K562 (cell line): ENCODE measurements around the gene WDR88. TPM values are rescaled to one million over a fixed set of nuclear protein-coding genes. Genes with fewer than 3 reads are reported as not detected.
"Not testable (repeated sequence)": the region's sequence is repeated elsewhere in the genome, so short reads cannot be mapped to it uniquely, and the experiment has no call there.

Source experiments
- ATAC-seq: fragments of 200-7000 bp; cut with Tn5 transposase; 3 replicates; pipeline ENCODE4 v1.9.1; 2020; ENCODE audit warnings: moderate library complexity
- BruUV-seq: library from RNA; stranded (reverse); fragments of 400-500 nt; replicated peaks from 2 replicates; lab custom pipeline; 2021; lab: Mats Ljungman, UMichigan
- CTCF ChIA-PET: fragments of 300-600 bp; formaldehyde crosslinking; extraction: SDS; loops from one replicate; lab custom pipeline; 2021; ENCODE audit warnings: low intra/inter-chr PET ratio; lab: Yijun Ruan, JAX
- POLR2A ChIA-PET: fragments of 300-600, 350-650 bp; sonication (Branson Sonifier 250); formaldehyde crosslinking; extraction: SDS; loops from one replicate; lab custom pipeline; 2021; ENCODE audit warnings: antibody characterized with exemption, inconsistent platforms; lab: Yijun Ruan, JAX
- DNase-seq, 4 experiments: peaks; one replicate each; pipeline versions ENCODE4 v3.0.0 to v3.0.0-alpha.2; 2011 to 2018; ENCODE audit warnings: low spot score in 3 of 4, mixed read lengths in 3 of 4; ENCODE audit errors: extremely low read depth in 1 of 4
- FAIRE-seq: peaks from 2 replicates; lab custom pipeline; 2011; peaks lifted over from hg19 to GRCh38; lab: Jason Lieb, UNC
- H2AFZ ChIP-seq: 2 replicates; pipeline ENCODE4 v1.6.0; 2011; ENCODE audit warnings: low read depth, low read length, control low read depth, inconsistent platforms
- H3K27ac ChIP-seq: fragments of 200-600 bp; 3 replicates; pipeline ENCODE4 v1.8.0; 2011; ENCODE audit warnings: low read depth, mild to moderate bottlenecking, control low read depth, inconsistent platforms, low read length, moderate library complexity, mixed read lengths; ENCODE audit errors: extremely low read depth
- H3K27me3 ChIP-seq, 2 experiments: fragments of 300-600 bp in 1 of 2; 2 replicates in 1 of 2; 3 replicates in 1 of 2; pipeline versions ENCODE4 v1.6.0 to v1.8.0; 2011; ENCODE audit warnings: inconsistent platforms in 2 of 2, low read length in 2 of 2, mild to moderate bottlenecking in 1 of 2, mixed read lengths in 1 of 2, moderate library complexity in 1 of 2; ENCODE audit not compliant: control insufficient read depth in 2 of 2, insufficient read depth in 2 of 2
- H3K36me3 ChIP-seq: fragments of 300-600 bp; 3 replicates; pipeline ENCODE4 v1.8.0; 2011; ENCODE audit warnings: mild to moderate bottlenecking, low read length, inconsistent platforms; ENCODE audit not compliant: control insufficient read depth, insufficient read depth
- H3K4me1 ChIP-seq, 2 experiments: fragments of 200-600 bp in 1 of 2; replicated peaks in 1 of 2; 2 replicates in 1 of 2; 3 replicates in 1 of 2; pipeline versions ENCODE4 v1.5.1 to v1.8.0; 2011; ENCODE audit warnings: inconsistent platforms in 2 of 2, low read length in 2 of 2, mild to moderate bottlenecking in 1 of 2, mixed read lengths in 1 of 2, moderate library complexity in 1 of 2; ENCODE audit not compliant: control insufficient read depth in 2 of 2, insufficient read depth in 2 of 2
- H3K4me2 ChIP-seq: 2 replicates; pipeline ENCODE4 v1.6.1; 2011; ENCODE audit warnings: low read length, control low read depth, inconsistent platforms, mixed read lengths; ENCODE audit not compliant: insufficient read depth
- H3K4me3 ChIP-seq: fragments of 200-600 bp; sonication (generic), shearing (Covaris generic); 2 replicates; pipeline ENCODE4 v1.5.1; 2016; ENCODE audit warnings: control low read depth, inconsistent platforms
- H3K79me2 ChIP-seq: fragments of 200-600 bp; 3 replicates; pipeline ENCODE4 v1.8.0; 2011; ENCODE audit warnings: low read length, inconsistent platforms; ENCODE audit not compliant: control insufficient read depth, insufficient read depth
- H3K9ac ChIP-seq, 2 experiments: 2 replicates each; pipeline versions ENCODE4 v1.6.0 to v1.6.1; 2011; ENCODE audit warnings: low read depth in 2 of 2, low read length in 2 of 2, control low read depth in 1 of 2, inconsistent platforms in 1 of 2, mild to moderate bottlenecking in 1 of 2, mixed read lengths in 1 of 2; ENCODE audit not compliant: insufficient read depth in 1 of 2
- H3K9me1 ChIP-seq: one replicate; pipeline ENCODE4 v1.6.0; 2011; ENCODE audit warnings: inconsistent platforms, mild to moderate bottlenecking, low read length, moderate library complexity; ENCODE audit not compliant: control insufficient read depth, insufficient read depth
- H3K9me3 ChIP-seq: replicated peaks from 2 replicates; pipeline ENCODE4 v1.5.1; 2011; ENCODE audit warnings: low read depth, low read length, inconsistent platforms; ENCODE audit not compliant: control insufficient read depth, insufficient read depth
- H4K20me1 ChIP-seq: replicated peaks from 2 replicates; pipeline ENCODE4 v1.6.1; 2011; ENCODE audit warnings: low read length, inconsistent platforms, mixed read lengths; ENCODE audit not compliant: control insufficient read depth, insufficient read depth
- GATAD2A ChIP-seq: fragments of 450-650 bp; IDR thresholded peaks from 2 replicates; pipeline ENCODE4 v1.6.1; 2017
- HDAC1 ChIP-seq, 2 experiments: fragments of 450-650 bp; IDR thresholded peaks; 2 replicates each; pipeline ENCODE4 v1.6.1; 2016 to 2017; ENCODE audit warnings: inconsistent platforms in 1 of 2, mild to moderate bottlenecking in 1 of 2, moderate library complexity in 1 of 2
- MLLT1 ChIP-seq, 2 experiments: fragments of 450-650 bp; IDR thresholded peaks; 2 replicates each; pipeline ENCODE4 v1.6.1; 2016
- RBM25 ChIP-seq: fragments of 200-400 bp; formaldehyde crosslinking; IDR thresholded peaks from 2 replicates; pipeline ENCODE4 v1.6.1; 2018; ENCODE audit warnings: low read length, low read depth, moderate library complexity; ENCODE audit not compliant: severe bottlenecking
- ZNF280A ChIP-seq: fragments of 450-650 bp; IDR thresholded peaks from 2 replicates; pipeline ENCODE4 v1.6.1; 2018; ENCODE audit warnings: mild to moderate bottlenecking, low read depth; ENCODE audit not compliant: partially characterized antibody
- ZNF384 ChIP-seq: IDR thresholded peaks from 2 replicates; pipeline ENCODE4 v1.6.1; 2012; ENCODE audit warnings: low read depth, low read length, improper control_type of control experiment
- ZNF512 ChIP-seq: IDR thresholded peaks from 2 replicates; pipeline ENCODE4 v1.6.1; 2016; ENCODE audit warnings: missing genetic modification characterization, missing compliant biosample characterization
- WGBS: fragments of 100-300 bp; shearing (Covaris generic); methylation state at CpG from one replicate; pipeline ENCODE4 v1.1.6; 2016; ENCODE audit warnings: low coverage, mixed read lengths; ENCODE audit not compliant: insufficient coverage; ENCODE audit errors: missing lambda C conversion rate; 5-methylcytosine and 5-hydroxymethylcytosine counted together
- in situ Hi-C: fragments of 300-500 bp; cut with MboI; formaldehyde crosslinking; loops from 4 replicates; pipeline ENCODE4 v1.15.0; 2018; ENCODE audit warnings: inconsistent platforms, mixed read lengths
- intact Hi-C: fragments of 100-400 bp; cut with micrococcal nuclease; formaldehyde crosslinking; loops from 2 replicates; pipeline ENCODE4 v1.14.2; 2022
- polyA plus RNA-seq, 8 experiments: library from polyadenylated mRNA; depleted of rRNA in 4 of 8; stranded (reverse) in 5 of 8; unstranded in 3 of 8; fragments of >200 nt; fragmentation: Nextera tagmentation in 2 of 8; fragmentation: Illumina TruSeq in 1 of 8; extraction: Ambion mirVana in 2 of 8; extraction: Trizol in 1 of 8; gene quantifications; 2 replicates each; pipeline versions ENCODE4 v1.2.1 to v1.2.3, GENCODE V29; 2011 to 2014; ENCODE audit warnings: inconsistent platforms in 1 of 8, missing spikeins in 1 of 8
- total RNA-seq, 7 experiments: library from RNA; depleted of rRNA in 6 of 7; stranded (reverse); fragments of >200 nt in 6 of 7; fragmentation: Illumina TruSeq in 2 of 7; extraction: Trizol in 2 of 7; gene quantifications; 2 replicates each; pipeline versions ENCODE4 v1.2.1 to v1.2.3, GENCODE V29; 2011 to 2021; ENCODE audit warnings: low replicate concordance in 1 of 7
- TF ChIP-seq, protein P1 (sequence below), 2 experiments: fragments of 450-650 bp in 1 of 2; sonication (generic) in 1 of 2; formaldehyde crosslinking in 1 of 2; IDR thresholded peaks in 1 of 2; conservative IDR thresholded peaks in 1 of 2; 2 replicates each; pipeline versions ENCODE4 v1.6.1 to v1.8.1; 2016 to 2023; ENCODE audit warnings: mild to moderate bottlenecking in 2 of 2, moderate library complexity in 2 of 2, inconsistent platforms in 1 of 2, missing genetic modification reagents in 1 of 2

Gene WDR88
- total and polyA plus RNA-seq, 9 of the 15 experiments (the other 6 are each of a cell fraction or from before 2014, with no cell fraction given): 0.03 to 0.04 TPM; not detected in 7

GRCh38 chr19:33166037-33166436 is 34.1 kb downstream of the WDR88 start:
- H3K9ac ChIP-seq, H3K9me3 ChIP-seq, DNase-seq, in situ Hi-C loops, BruUV-seq, H3K4me1 ChIP-seq, H3K9me1 ChIP-seq, CTCF ChIA-PET, H3K36me3 ChIP-seq, H3K4me3 ChIP-seq, H3K27ac ChIP-seq, ATAC-seq, intact Hi-C loops, H4K20me1 ChIP-seq, H3K27me3 ChIP-seq, H3K4me2 ChIP-seq, H3K79me2 ChIP-seq, H2AFZ ChIP-seq: not testable (repeated sequence)
- WGBS: 26% methylated on average over 5 of the region's 6 CpGs
- 0 out of 2 replicates have a peak, but pooled peaks have one; percentile 17 for TF ChIP-seq ZNF384
- TF ChIP-seq, protein P1, sequence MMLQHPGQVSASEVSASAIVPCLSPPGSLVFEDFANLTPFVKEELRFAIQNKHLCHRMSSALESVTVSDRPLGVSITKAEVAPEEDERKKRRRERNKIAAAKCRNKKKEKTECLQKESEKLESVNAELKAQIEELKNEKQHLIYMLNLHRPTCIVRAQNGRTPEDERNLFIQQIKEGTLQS (IDR thresholded peaks at IDR 0.05): peak; percentile 48; the same call in 1 of the 2 replicates
- TF ChIP-seq, protein P1 (CRISPR knock-in tag; conservative IDR thresholded peaks at IDR 0.05): not testable (repeated sequence)
- FAIRE-seq: peak; percentile 57
- POLR2A ChIA-PET: interaction anchor here (1.0 kb wide), 1 partner anchor 11 kb away, joined by 6 read pairs; no protein-coding TSS in a partner anchor

GRCh38 chr19:33167438-33167837 is 35.5 kb downstream of the WDR88 start:
- H2AFZ ChIP-seq: no peak overlapping the region
- H3K9me1 ChIP-seq: no peaks in the 10 kb centered on the region
- peaks cover 2% of the 10 kb centered on the region; the same call in 1 of the 2 replicates for H3K9me3 ChIP-seq
- H3K27me3 ChIP-seq: no peaks in the 10 kb centered on the region
- H3K4me2 ChIP-seq: no peak overlapping the region
- BruUV-seq: no TSS peak
- no peak overlapping the region for H3K9ac ChIP-seq
- in situ Hi-C loops: no loop called here
- DNase-seq (no peak), FAIRE-seq (no peak), ATAC-seq (no peak)
- no peaks in the 10 kb centered on the region for H3K79me2 ChIP-seq
- no peaks in the 10 kb centered on the region for H3K36me3 ChIP-seq
- POLR2A ChIA-PET: interaction anchor here (0.8 kb wide), 1 partner anchor 13 kb away, joined by 3 read pairs; no protein-coding TSS in a partner anchor
- TF ChIP-seq RBM25: peak; percentile 65
- peak; percentile 69 for TF ChIP-seq ZNF512 (tag)
- 0 out of 4 replicates have a peak, but pooled peaks of 1 of the 2 experiments have one; percentile 31 for TF ChIP-seq MLLT1 (IDR thresholded peaks at IDR 0.05)
- 0 out of 4 replicates have a peak, but pooled peaks of 1 of the 2 experiments have one; percentile 17 for TF ChIP-seq HDAC1 (IDR thresholded peaks at IDR 0.05)
- peak; percentile 52 for TF ChIP-seq ZNF280A
- no peak for TF ChIP-seq GATAD2A
- CTCF ChIA-PET: no interaction called here
- H3K27ac ChIP-seq: no peak overlapping the region
- H4K20me1 ChIP-seq: no peaks in the 10 kb centered on the region
- intact Hi-C loops: no loop called here
- no peaks in the 10 kb centered on the region; a peak in 1 of 5 replicates for H3K4me1 ChIP-seq
- no peak overlapping the region for H3K4me3 ChIP-seq
- 29% methylated on average over 1 of the region's 1 CpG for WGBS
